HG03025 (cell line): ENCODE data around the gene IL17RC.
"Not testable (repeated sequence)": the region's sequence is repeated elsewhere in the genome, so short reads cannot be mapped to it uniquely, and the experiment has no call there.

Experiments used
- ATAC-seq: cut with Tn5 transposase; IDR thresholded peaks from one replicate; pipeline ENCODE4 v1.9.1; 2021; ENCODE audit warnings: mild to moderate bottlenecking, moderate library complexity; ENCODE audit not compliant: unreplicated experiment, low FRiP score

IL17RC gene, protein sequence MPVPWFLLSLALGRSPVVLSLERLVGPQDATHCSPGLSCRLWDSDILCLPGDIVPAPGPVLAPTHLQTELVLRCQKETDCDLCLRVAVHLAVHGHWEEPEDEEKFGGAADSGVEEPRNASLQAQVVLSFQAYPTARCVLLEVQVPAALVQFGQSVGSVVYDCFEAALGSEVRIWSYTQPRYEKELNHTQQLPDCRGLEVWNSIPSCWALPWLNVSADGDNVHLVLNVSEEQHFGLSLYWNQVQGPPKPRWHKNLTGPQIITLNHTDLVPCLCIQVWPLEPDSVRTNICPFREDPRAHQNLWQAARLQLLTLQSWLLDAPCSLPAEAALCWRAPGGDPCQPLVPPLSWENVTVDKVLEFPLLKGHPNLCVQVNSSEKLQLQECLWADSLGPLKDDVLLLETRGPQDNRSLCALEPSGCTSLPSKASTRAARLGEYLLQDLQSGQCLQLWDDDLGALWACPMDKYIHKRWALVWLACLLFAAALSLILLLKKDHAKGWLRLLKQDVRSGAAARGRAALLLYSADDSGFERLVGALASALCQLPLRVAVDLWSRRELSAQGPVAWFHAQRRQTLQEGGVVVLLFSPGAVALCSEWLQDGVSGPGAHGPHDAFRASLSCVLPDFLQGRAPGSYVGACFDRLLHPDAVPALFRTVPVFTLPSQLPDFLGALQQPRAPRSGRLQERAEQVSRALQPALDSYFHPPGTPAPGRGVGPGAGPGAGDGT

GRCh38 chr3:9916734-9917680 is at the start of gene IL17RC:
TSS of gene IL17RC (plus strand) at chr3:9917098. CDS start at chr3:9917316, 218 bp downstream.
- ATAC-seq: no peak

- no peak for ATAC-seq
Measured at GRCh38 chr3:9867106-9867505, 49.8 kb upstream of the IL17RC start.

- no peak for ATAC-seq
Measured at GRCh38 chr3:9869955-9870354, 46.9 kb upstream of the IL17RC start.

- ATAC-seq: no peak
Measured at GRCh38 chr3:9870978-9871377, 45.9 kb upstream of the IL17RC start.

GRCh38 chr3:9872067-9872466 is 44.8 kb upstream of the IL17RC start:
- not testable (repeated sequence) for ATAC-seq

- ATAC-seq: no peak
Measured at GRCh38 chr3:9875448-9875847, 41.5 kb upstream of the IL17RC start.

DNA sequence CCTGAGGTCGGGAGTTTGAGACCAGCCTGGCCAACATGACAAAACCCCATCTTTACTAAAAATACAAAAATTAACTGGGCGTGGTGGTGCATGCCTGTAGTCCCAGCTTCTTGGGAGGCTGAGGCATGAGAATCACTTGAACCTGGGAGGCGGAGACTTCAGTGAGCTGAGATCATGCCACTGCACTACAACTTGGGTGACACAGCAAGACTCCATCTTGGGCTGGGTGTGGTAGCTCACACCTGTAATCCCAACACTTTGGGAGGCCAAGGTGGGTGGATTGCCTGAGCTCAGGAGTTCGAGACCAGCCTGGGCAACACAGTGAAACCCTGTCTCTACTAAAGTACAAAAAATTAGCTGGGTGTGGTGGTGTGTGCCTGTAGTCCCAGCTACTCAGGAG is 40.6 kb upstream of the IL17RC start:
- not testable (repeated sequence) for ATAC-seq

DNA sequence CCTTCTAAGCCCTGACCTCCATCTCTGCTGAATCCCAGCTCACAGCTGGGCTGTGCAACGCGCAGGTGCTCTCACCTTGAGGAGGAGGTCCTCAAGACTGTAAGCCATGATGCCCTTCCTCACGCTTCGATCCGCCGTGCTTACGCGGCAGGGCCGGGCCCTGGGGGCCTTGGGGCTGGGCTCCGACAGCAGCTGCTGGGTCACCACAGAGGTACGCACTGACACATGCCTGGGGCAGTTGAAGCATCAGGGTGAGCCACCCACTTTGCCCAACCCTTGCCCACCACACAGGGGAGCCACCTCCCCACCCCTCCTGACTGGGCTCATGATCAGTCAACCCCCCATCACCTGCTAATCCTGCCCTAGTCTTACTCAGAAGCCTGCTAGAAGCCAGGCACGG is 39.9 kb upstream of the IL17RC start:
- no peak for ATAC-seq

- ATAC-seq: no peak
Measured at GRCh38 chr3:9878700-9879099, 38.2 kb upstream of the IL17RC start.

- ATAC-seq: no peak
Measured at GRCh38 chr3:9879830-9880549, 36.9 kb upstream of the IL17RC start, which contains the start of gene CIDEC. TSS of gene CIDEC (minus strand) at chr3:9880253. CDS start at chr3:9878486, 1,767 bp downstream.

GRCh38 chr3:9881441-9881840 is 35.5 kb upstream of the IL17RC start:
- no peak for ATAC-seq

DNA sequence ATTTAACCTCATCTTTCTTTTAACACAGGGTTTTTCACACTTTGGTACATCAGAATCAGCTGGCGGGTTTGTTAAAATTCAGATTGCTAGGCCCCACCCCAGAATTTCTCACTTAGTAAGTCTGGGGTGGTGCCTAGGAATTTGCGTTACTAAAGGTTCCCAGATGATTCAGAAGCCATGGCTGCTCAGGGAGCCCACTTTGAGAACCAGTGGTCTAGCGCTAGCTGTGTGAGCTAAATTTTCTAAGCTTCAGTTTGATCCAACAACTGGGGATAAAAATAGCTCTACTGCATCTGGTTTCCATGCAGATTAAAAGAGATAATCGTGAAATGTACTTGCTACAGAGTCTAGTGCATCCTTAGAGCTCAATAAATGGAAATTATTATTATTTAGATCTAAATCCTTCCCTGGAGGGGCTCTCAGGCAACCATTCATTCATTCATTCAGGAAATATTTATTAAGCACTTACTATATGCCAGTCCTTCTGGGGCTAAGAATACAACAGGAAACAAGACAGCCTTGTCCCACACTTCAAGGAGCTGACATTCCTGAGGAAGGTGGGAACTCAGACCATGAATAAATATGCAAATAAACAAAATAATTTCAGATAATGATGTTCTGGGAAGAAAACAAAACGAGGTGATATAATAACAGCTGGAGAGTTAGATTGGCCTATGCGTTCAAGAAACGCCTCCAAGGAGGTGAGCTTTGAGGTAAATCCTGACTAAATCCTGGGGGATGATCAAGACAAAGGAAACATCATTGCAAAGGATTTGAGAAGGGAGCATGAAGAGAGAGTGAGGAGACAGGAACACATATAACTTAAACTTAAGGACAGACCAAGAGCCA is 33.0 kb upstream of the IL17RC start:
- ATAC-seq: no peak

- ATAC-seq: no peak
Measured at GRCh38 chr3:9884555-9885165, 32.2 kb upstream of the IL17RC start.

DNA sequence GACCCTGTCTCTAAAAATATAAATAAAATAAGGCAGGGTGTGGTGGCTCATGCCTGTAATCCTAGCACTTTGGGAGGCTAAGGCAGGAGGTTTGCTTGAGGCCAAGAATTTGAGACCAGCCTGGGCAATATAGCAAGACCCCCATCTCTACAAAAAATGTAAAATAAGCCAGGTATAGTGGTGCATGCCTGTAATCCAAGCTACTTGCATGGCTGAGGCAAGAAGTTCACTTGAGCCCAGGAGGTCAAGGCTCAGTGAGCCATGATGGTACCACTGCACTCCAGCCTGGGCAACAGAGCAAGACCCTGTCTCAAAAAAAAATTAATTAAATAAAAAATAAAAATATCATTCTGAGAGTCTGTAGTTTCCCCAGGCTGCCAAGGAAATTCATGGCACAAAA is 30.6 kb upstream of the IL17RC start:
- no peak for ATAC-seq

DNA sequence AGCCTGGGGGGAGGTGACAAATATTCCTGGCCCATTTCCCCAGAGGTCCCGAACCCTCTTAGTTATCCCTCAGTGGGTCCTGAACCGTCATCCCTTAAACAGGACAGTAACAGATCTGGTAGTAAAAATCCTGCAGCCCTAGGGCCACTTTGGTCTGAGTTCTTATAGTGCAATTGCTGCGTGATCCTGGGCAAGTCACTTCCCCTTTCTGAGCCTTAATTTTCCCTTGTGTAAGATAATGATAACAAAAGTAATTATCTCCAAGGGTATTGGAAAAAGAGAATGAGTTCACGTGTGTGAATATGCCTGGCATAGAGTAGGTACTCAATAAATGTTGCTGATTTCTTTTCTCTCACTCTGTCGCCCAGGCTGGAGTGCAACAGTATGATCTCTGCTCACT is 29.4 kb upstream of the IL17RC start:
- no peak for ATAC-seq

DNA sequence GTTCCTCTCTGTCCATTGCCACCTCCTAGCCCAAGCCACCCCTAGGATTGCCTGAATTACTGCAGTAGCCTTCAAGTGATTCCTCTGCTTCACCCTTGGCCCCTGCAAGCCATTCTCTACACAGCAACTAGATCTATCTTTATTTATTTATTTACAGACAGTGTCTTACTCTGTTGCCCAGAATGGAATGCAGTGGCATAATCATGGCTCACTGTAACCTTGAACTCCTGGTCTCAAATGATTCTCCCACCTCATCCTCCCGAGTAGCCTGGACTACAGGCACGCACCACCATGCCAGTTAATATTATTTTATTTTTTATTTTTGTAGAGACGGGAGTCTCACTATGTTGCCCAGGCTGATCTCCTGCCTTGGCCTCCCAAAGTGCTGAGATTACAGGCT is 28.4 kb upstream of the IL17RC start:
- no peak for ATAC-seq

DNA sequence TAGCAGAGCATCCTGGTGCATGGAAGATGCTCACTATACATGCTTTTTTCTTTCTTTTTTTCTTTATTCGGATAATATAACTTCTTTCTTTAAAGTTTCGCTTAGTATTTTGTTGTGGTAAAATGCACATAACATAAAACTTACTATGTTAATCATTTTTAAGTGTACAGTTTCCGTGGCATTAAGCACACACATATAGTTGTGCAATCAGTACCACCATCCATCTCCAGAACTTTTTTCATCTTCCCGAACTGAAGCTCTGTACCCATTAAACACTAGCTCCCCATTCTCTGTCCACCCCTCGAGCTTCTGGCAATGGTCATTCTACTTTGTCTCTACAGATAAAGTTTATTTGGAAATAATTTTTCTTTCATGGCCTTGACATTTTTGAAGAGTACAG is 27.5 kb upstream of the IL17RC start:
- no peak for ATAC-seq

DNA sequence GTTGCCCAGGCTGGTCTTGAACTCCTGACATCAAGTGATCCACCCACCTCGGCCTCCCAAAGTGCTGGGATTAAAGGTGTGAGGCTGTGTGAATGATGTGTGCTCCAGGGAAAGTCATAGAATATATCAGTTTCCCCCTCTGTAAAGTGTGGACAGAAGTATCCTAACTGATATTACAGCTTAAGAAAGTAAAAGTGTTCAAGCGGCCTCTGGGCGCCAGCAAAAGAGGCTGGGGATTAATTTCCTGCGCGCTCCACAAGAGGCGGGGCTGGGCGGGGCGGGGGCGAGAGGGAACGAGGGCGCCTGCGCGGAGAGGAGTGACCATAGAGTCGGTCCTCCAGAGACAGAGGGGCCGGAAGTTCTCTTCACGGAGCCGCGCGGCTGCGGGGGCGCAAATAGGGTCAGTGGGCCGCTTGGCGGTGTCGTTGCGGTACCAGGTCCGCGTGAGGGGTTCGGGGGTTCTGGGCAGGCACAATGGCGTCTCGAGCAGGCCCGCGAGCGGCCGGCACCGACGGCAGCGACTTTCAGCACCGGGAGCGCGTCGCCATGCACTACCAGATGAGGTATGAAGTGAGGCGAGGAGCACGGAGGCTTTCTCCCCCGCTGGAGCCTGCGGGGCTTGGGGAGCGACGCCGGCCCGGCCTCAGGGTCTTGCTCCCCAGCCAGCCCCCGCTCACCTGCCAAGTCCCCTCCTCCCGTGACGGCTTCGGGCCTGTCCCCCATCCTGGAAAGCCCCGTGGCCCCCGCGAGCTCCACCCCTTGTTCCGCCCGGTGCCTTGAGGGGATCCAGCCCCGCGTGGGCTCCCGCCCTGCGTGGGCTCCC is 26.4 kb upstream of the IL17RC start, which contains the start of gene JAGN1:
JAGN1 (plus strand) TSS at position 362 of the 823 bp plus-strand sequence; CDS start at position 475, 113 bp downstream.
- peak; percentile 73 for ATAC-seq
